Stomach (tissue), 9 donors: ENCODE measurements around the gene PDE4D. TPM values are rescaled to one million over a fixed set of nuclear protein-coding genes. Genes with fewer than 3 reads are reported as not detected.

Experiments used
- DNase-seq, 2 donors: peaks; one replicate each; pipeline versions ENCODE4 v3.0.0 to v3.0.0-alpha.2; 2013 to 2019
- H3K27ac ChIP-seq, 5 donors: fragments of 200-600 bp in 4 of 5; sonication (generic) in 4 of 5; one replicate each; pipeline ENCODE4 v1.5.1; 2013 to 2019; ENCODE audit warnings: mild to moderate bottlenecking in 1 of 5, moderate library complexity in 1 of 5
- H3K27me3 ChIP-seq, 3 donors: fragments of 200-600 bp; sonication (generic); one replicate each; pipeline ENCODE4 v1.5.1; 2017 to 2019; ENCODE audit warnings: mixed run types in 1 of 3
- H3K36me3 ChIP-seq, 4 donors: fragments of 200-600 bp; sonication (generic); 1 replicate in 3 of 4; 2 replicates in 1 of 4; pipeline ENCODE4 v1.5.1; 2016 to 2019
- H3K4me1 ChIP-seq, 4 donors: fragments of 200-600 bp; sonication (generic); one replicate each; pipeline ENCODE4 v1.5.1; 2016 to 2019
- H3K4me3 ChIP-seq, 4 donors: fragments of 200-600 bp; sonication (generic) in 3 of 4; one replicate each; pipeline ENCODE4 v1.5.1; 2016 to 2019; ENCODE audit warnings: mild to moderate bottlenecking in 1 of 4
- H3K9me3 ChIP-seq, 4 donors: fragments of 200-600 bp; sonication (generic); one replicate each; pipeline ENCODE4 v1.5.1; 2016 to 2019
- EP300 ChIP-seq: sonication (generic); formaldehyde crosslinking; IDR thresholded peaks from one replicate; pipeline ENCODE4 v1.6.1; 2017; ENCODE audit warnings: antibody characterized with exemption
- POLR2A ChIP-seq, 4 donors: fragments of 450-650 bp; IDR thresholded peaks; one replicate each; pipeline ENCODE4 v1.6.1; 2016; ENCODE audit warnings: antibody characterized with exemption in 4 of 4, control low read depth in 2 of 4, mild to moderate bottlenecking in 1 of 4, moderate library complexity in 1 of 4
- POLR2AphosphoS5 ChIP-seq, 3 donors: sonication (generic); formaldehyde crosslinking; IDR thresholded peaks; one replicate each; pipeline ENCODE4 v1.6.1; 2016; ENCODE audit warnings: antibody characterized with exemption in 3 of 3
- WGBS, 5 donors: extraction: QIAGEN DNeasy Blood & Tissue Kit in 3 of 5; methylation state at CpG; one replicate each; pipeline versions ENCODE4 v1.1.5 to v1.1.7; 2013 to 2018; 5-methylcytosine and 5-hydroxymethylcytosine counted together
- intact Hi-C: fragments of 100-400 bp; cut with DNase I; formaldehyde crosslinking; loops from one replicate; pipeline ENCODE4 v1.15.1; 2023; ENCODE audit warnings: low total_unique reads
- polyA plus RNA-seq, 3 donors: library from polyadenylated mRNA; stranded (reverse); fragments of 200-250 nt; gene quantifications; one replicate each; pipeline ENCODE4 v1.2.3, GENCODE V29; 2013
- total RNA-seq, 5 donors: library from RNA; depleted of rRNA; stranded (reverse); fragments of >200 nt; gene quantifications; one replicate each; pipeline versions ENCODE4 v1.1.0 to v1.2.3, GENCODE V29; 2014 to 2016
- TF ChIP-seq, protein P1 (sequence below), 7 experiments: fragments of 450-650 bp in 4 of 7; fragments of 200-600 bp in 3 of 7; sonication (generic) in 3 of 7; IDR thresholded peaks; one replicate each; pipeline ENCODE4 v1.5.1; 2016 to 2019; ENCODE audit warnings: antibody characterized with exemption in 7 of 7, control low read depth in 2 of 7, mild to moderate bottlenecking in 1 of 7
- donor health status: healthy with polysubstance abuse.
- donor health status: Bipolar disorder and iron deficiency.
- donor health status: healthy.

PDE4D gene
- total and polyA plus RNA-seq, 8 donors: 3.1 to 147 (median 97.3) TPM

DNA sequence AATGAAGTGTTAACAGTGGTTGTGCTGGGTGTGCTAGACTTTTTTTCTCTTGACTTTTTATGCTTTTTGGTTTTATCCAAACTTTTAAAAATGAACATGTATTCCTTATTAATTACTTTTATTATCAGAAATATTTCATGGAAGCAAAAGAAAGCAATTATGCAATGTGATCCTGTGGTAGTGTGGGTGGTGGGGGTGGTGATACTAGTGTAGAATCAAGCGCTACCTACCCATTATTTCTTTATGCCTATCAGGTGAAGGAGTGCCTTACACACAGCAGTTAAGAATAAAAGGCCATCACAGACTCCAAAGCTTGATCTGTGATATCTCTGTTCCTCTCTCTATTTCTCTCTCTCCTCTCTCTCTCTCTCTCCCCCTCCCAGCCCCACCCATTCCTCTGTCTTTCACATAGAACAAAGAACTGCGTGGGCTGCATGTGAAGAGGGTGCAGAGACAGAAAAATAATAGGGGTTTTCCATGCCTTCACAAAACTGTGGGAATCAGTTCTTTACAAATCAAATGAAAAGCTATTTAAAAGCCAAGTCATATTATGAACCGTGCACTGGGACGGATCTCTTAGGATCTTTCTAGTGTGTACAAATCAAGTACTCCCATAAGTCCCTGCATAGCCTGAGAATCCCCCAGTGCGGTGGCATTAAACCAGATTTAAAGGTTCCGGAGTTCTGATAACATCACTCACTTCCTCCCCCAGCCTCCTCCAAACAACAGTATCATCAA lies 959.5 kb downstream of the PDE4D start:
- Histone ChIP-seq H3K4me3 (no peak overlapping the region), H3K4me1 (no peaks in the 10 kb centered on the region), H3K27me3 (no peaks in the 10 kb centered on the region), H3K27ac (no peak overlapping the region), H3K9me3 (no peaks in the 10 kb centered on the region), H3K36me3 (no peaks in the 10 kb centered on the region)
- peak in 1 of 2 donors; percentile 19 for DNase-seq
- 58 to 69% (median 61%) methylated on average over 6 of the region's 6 CpGs for WGBS, 5 donors
- TF ChIP-seq EP300: no peak
- TF ChIP-seq POLR2AphosphoS5 (IDR thresholded peaks at IDR 0.05): no peak
- TF ChIP-seq POLR2A (IDR thresholded peaks at IDR 0.05): no peak
- TF ChIP-seq, protein P1, sequence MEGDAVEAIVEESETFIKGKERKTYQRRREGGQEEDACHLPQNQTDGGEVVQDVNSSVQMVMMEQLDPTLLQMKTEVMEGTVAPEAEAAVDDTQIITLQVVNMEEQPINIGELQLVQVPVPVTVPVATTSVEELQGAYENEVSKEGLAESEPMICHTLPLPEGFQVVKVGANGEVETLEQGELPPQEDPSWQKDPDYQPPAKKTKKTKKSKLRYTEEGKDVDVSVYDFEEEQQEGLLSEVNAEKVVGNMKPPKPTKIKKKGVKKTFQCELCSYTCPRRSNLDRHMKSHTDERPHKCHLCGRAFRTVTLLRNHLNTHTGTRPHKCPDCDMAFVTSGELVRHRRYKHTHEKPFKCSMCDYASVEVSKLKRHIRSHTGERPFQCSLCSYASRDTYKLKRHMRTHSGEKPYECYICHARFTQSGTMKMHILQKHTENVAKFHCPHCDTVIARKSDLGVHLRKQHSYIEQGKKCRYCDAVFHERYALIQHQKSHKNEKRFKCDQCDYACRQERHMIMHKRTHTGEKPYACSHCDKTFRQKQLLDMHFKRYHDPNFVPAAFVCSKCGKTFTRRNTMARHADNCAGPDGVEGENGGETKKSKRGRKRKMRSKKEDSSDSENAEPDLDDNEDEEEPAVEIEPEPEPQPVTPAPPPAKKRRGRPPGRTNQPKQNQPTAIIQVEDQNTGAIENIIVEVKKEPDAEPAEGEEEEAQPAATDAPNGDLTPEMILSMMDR (IDR thresholded peaks at IDR 0.05): no peak
- intact Hi-C loops: no loop called here

GRCh38 chr5:58932057-58932612 lies 961.4 kb downstream of the PDE4D start:
- no peaks in the 10 kb centered on the region for H3K9me3 ChIP-seq
- no peak overlapping the region for H3K27ac ChIP-seq
- no peak for DNase-seq
- 49 to 78% (median 75%) methylated on average over 4 of the region's 4 CpGs for WGBS, 5 donors
- TF ChIP-seq POLR2A (IDR thresholded peaks at IDR 0.05): no peak
- no peak for TF ChIP-seq EP300
- TF ChIP-seq, protein P1 (IDR thresholded peaks at IDR 0.05): no peak
- no peak for TF ChIP-seq POLR2AphosphoS5 (IDR thresholded peaks at IDR 0.05)
- H3K27me3 ChIP-seq: no peaks in the 10 kb centered on the region
- intact Hi-C loops: no loop called here
- H3K4me3 ChIP-seq: no peak overlapping the region
- no peaks in the 10 kb centered on the region for H3K36me3 ChIP-seq
- H3K4me1 ChIP-seq: peaks cover 0 to 4% (median 2%) of the 10 kb centered on the region in 4 donors

- Histone ChIP-seq H3K36me3 (no peaks in the 10 kb centered on the region), H3K27ac (no peak overlapping the region), H3K27me3 (no peaks in the 10 kb centered on the region), H3K4me3 (no peak overlapping the region), H3K4me1 (peaks cover 10 to 20% (median 15%) of the 10 kb centered on the region in 4 donors), H3K9me3 (no peaks in the 10 kb centered on the region)
- DNase-seq: no peak
- 67 to 84% (median 78%) methylated on average over 3 of the region's 3 CpGs for WGBS, 5 donors
- intact Hi-C loops: no loop called here
- TF ChIP-seq POLR2A (IDR thresholded peaks at IDR 0.05): no peak
Measured at GRCh38 chr5:58930520-58930919, 963.0 kb downstream of the PDE4D start.

- DNase-seq: no peak
Measured at GRCh38 chr5:58929726-58930125, 963.8 kb downstream of the PDE4D start.

More at GRCh38 chr5:58929726-58930125, 963.8 kb downstream of the PDE4D start:
- Histone ChIP-seq H3K36me3 (no peaks in the 10 kb centered on the region), H3K4me1 (peaks cover 10 to 24% (median 16%) of the 10 kb centered on the region in 4 donors), H3K27me3 (no peaks in the 10 kb centered on the region), H3K4me3 (no peak overlapping the region), H3K27ac (no peak overlapping the region), H3K9me3 (no peaks in the 10 kb centered on the region)
- TF ChIP-seq EP300 (no peak), POLR2AphosphoS5 (IDR thresholded peaks at IDR 0.05) (no peak), POLR2A (IDR thresholded peaks at IDR 0.05) (no peak)
- TF ChIP-seq, protein P1 (IDR thresholded peaks at IDR 0.05): no peak
- intact Hi-C loops: no loop called here
- 80 to 100% (median 89%) methylated on average over 1 of the region's 1 CpG for WGBS, 5 donors
